Kidney (tissue), 14 donors: ENCODE data around the gene TMPRSS3. TPM values are rescaled to one million over a fixed set of nuclear protein-coding genes. Genes with fewer than 3 reads are reported as not detected.

Experiments used
- DNase-seq, 5 donors: peaks; one replicate each; pipeline ENCODE4 v3.0.0-alpha.2; 2013 to 2020
- FAIRE-seq: peaks from 2 replicates; lab custom pipeline; 2012; peaks lifted over from hg19 to GRCh38; lab: Jason Lieb, UNC
- H3K27ac ChIP-seq, 2 donors: one replicate each; pipeline ENCODE4 v1.7.0; 2013; ENCODE audit warnings: low read depth in 2 of 2, low read length in 2 of 2, inconsistent platforms in 1 of 2
- H3K27me3 ChIP-seq: one replicate; pipeline ENCODE4 v1.7.1; 2013; ENCODE audit warnings: low read length, inconsistent platforms; ENCODE audit not compliant: control insufficient read depth, insufficient read depth
- H3K36me3 ChIP-seq, 3 donors: one replicate each; pipeline versions ENCODE4 v1.7.0 to v1.7.1; 2013; ENCODE audit warnings: low read length in 3 of 3, control low read depth in 1 of 3, inconsistent platforms in 1 of 3; ENCODE audit not compliant: insufficient read depth in 3 of 3, control insufficient read depth in 2 of 3
- H3K4me1 ChIP-seq, 3 donors: one replicate each; pipeline versions ENCODE4 v1.7.0 to v1.7.1; 2013; ENCODE audit warnings: low read length in 3 of 3, inconsistent platforms in 1 of 3, low read depth in 1 of 3; ENCODE audit not compliant: control insufficient read depth in 2 of 3, insufficient read depth in 2 of 3
- H3K4me3 ChIP-seq, 3 donors: one replicate each; pipeline versions ENCODE4 v1.7.0 to v1.8.1; 2013; ENCODE audit warnings: low read length in 3 of 3, control low read depth in 1 of 3, inconsistent platforms in 1 of 3
- H3K9ac ChIP-seq, 3 donors: one replicate each; pipeline versions ENCODE4 v1.7.0 to v1.7.1; 2013; ENCODE audit warnings: low read length in 3 of 3, control low read depth in 1 of 3, inconsistent platforms in 1 of 3
- H3K9me3 ChIP-seq, 3 donors: one replicate each; pipeline versions ENCODE4 v1.7.0 to v1.7.1; 2013; ENCODE audit warnings: low read length in 3 of 3, control low read depth in 1 of 3, inconsistent platforms in 1 of 3; ENCODE audit not compliant: control insufficient read depth in 2 of 3, insufficient read depth in 1 of 3
- intact Hi-C: fragments of 100-400 bp; cut with DNase I; formaldehyde crosslinking; loops from one replicate; pipeline ENCODE4 v1.11.1; 2022
- polyA plus RNA-seq: library from polyadenylated mRNA; stranded (reverse); fragments of 350-450 nt; fragmentation: Illumina TruSeq; extraction: RNeasy Lipid Tissue Mini Kit (QIAGEN cat#74804); gene quantifications from one replicate; pipeline ENCODE4 v1.2.3, GENCODE V29; 2014; ENCODE audit warnings: low read depth, low replicate concordance; ENCODE audit not compliant: insufficient read depth
- total RNA-seq: library from RNA; stranded (reverse); fragmentation: NEBNext Ultra II Directional; extraction: Animal tissue kit (Norgen Biotek cat#: 25700); gene quantifications from one replicate; pipeline ENCODE4 v1.2.1, GENCODE V29; 2021
- TF ChIP-seq, protein P1 (sequence below): IDR thresholded peaks from 3 replicates; pipeline ENCODE4 v1.5.1; 2012; ENCODE audit warnings: mild to moderate bottlenecking, moderate library complexity, borderline replicate concordance; ENCODE audit not compliant: insufficient read depth; ENCODE audit errors: extremely low read depth
- donor health status: control.
- donor health status: control.
- donor health status: control.
- donor health status: control.
- donor health status: control.
- donor health status: DM: yes; HTN: yes; CAD: no.
- donor health status: Normal renal cell carcinoma (clear cell type).

TMPRSS3 gene
- total and polyA plus RNA-seq, 2 donors from 2014 or later = 3.0 to 15.4 TPM

DNA sequence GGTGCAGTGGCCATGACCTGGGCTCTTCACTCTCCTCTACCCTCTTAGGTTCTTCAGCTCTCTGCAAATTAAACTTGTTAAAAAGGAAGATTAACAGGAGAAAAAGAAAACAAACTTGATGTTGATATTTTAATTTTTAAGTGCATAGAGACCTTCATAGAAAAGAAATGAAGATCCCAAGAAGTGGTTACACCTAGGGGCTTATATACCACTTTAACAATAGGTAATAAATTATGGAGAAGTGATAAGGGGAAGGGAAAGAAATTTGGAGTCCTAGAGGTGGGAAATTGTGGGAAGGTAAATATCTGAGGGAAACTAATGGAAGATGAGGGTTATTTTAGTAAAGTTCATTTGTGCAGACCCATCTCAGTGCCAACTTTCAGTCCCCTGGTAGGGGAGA lies 64.2 kb downstream of the TMPRSS3 start:
- DNase-seq = no peak
- H3K27me3 ChIP-seq = no peaks in the 10 kb centered on the region
- no peak overlapping the region for H3K27ac ChIP-seq
- intact Hi-C loops = loop anchor here (10.0 kb wide), 1 partner anchor 113 kb away; no protein-coding TSS in a partner anchor
- no peaks in the 10 kb centered on the region for H3K36me3 ChIP-seq
- TF ChIP-seq, protein P1, sequence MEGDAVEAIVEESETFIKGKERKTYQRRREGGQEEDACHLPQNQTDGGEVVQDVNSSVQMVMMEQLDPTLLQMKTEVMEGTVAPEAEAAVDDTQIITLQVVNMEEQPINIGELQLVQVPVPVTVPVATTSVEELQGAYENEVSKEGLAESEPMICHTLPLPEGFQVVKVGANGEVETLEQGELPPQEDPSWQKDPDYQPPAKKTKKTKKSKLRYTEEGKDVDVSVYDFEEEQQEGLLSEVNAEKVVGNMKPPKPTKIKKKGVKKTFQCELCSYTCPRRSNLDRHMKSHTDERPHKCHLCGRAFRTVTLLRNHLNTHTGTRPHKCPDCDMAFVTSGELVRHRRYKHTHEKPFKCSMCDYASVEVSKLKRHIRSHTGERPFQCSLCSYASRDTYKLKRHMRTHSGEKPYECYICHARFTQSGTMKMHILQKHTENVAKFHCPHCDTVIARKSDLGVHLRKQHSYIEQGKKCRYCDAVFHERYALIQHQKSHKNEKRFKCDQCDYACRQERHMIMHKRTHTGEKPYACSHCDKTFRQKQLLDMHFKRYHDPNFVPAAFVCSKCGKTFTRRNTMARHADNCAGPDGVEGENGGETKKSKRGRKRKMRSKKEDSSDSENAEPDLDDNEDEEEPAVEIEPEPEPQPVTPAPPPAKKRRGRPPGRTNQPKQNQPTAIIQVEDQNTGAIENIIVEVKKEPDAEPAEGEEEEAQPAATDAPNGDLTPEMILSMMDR = no peak
- no peak overlapping the region for H3K9ac ChIP-seq
- peaks cover 0 to 8% (median 0%) of the 10 kb centered on the region in 3 donors for H3K9me3 ChIP-seq
- no peak overlapping the region for H3K4me3 ChIP-seq
- FAIRE-seq = no peak
- H3K4me1 ChIP-seq = no peaks in the 10 kb centered on the region

DNA sequence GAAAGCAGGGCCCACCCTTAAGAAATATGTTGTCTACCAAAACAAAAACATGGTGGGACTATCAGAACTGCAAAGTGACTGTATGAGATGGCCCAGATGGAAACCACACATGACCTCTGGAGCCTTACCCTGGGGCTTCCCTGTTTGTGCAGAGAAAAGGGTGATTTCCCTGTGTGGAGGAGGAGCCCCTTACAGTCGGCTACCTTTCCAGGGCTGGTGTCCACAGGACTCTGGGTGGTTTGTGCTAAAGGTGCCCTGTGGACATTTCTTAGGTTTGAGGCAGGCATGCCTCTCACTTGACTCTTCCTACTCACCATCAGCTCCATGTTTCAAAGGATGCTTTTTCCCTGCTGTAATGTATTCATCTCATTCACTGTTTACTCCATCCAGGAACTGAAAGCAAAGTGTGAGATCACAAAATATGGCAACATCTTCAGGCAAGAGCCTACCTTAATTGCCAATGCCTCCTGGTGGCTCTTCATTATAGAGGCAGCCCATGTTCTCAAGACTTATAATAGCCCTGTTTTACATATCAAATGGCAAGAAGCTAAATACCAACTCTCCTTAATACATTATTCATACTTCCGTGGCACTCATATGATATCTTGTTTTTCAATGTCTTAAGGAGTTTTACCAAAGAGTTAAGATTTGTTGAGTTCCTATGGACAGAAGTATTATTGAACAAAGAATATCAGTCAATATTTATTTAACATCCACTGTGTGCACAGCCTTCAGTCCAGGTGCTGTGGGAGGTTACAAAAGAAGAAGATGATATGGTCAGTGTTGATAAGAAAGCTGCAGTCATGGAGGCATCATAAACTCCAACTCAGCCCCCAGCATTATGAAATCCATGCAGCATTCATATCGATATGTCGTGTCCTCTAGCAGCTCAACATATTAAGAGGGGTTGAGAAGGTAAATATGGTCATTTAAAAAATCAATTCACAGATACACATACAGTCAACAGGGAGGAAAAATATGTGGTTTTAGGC lies 65.2 kb downstream of the TMPRSS3 start:
- no peaks in the 10 kb centered on the region for H3K4me1 ChIP-seq
- FAIRE-seq = no peak
- H3K9ac ChIP-seq = no peak overlapping the region
- intact Hi-C loops = loop anchor here (10.0 kb wide), 1 partner anchor 114 kb away; no protein-coding TSS in a partner anchor
- H3K4me3 ChIP-seq = no peak overlapping the region
- DNase-seq = no peak
- TF ChIP-seq, protein P1 = no peak
- peaks cover 0 to 9% (median 0%) of the 10 kb centered on the region in 3 donors for H3K9me3 ChIP-seq
- H3K27ac ChIP-seq = no peak overlapping the region
- no peaks in the 10 kb centered on the region for H3K27me3 ChIP-seq
- H3K36me3 ChIP-seq = no peaks in the 10 kb centered on the region

DNA sequence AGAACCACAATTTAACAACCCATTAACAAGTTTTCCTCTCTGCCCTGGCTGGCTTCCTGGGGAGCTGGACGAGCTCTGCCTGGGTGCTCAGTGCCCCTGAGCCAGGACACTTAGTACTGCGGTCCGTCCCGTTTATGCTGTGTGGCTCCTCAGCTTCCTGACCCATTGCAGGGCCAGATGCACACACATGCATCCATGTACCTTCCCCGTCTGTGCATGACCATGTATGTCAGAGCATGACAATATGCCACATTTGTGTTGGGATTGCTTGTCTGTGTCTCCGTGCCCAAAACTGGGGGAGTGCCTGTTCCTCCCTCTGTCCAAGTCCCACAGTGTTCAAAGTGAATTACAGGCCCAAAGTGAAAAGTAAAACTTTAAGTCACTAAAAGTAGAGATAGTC lies 71.0 kb downstream of the TMPRSS3 start:
- Histone ChIP-seq H3K4me3 (no peak overlapping the region), H3K9ac (no peak overlapping the region), H3K9me3 (peaks cover 0 to 5% (median 0%) of the 10 kb centered on the region in 3 donors), H3K27me3 (no peaks in the 10 kb centered on the region), H3K36me3 (no peaks in the 10 kb centered on the region), H3K4me1 (no peaks in the 10 kb centered on the region), H3K27ac (no peak overlapping the region)
- DNase-seq (no peak), FAIRE-seq (no peak)
- intact Hi-C loops = no loop called here
- TF ChIP-seq, protein P1 = no peak

Other genes starting within 250 kb of the TMPRSS3 start
- gene ABCG1, start 176.9 kb downstream of the TMPRSS3 start, total RNA-seq = 27.6 TPM
- gene ABCG1, start 176.9 kb downstream of the TMPRSS3 start, polyA plus RNA-seq = 5.6 TPM
- 22.4 TPM for gene TFF3, start 80.6 kb downstream of the TMPRSS3 start, total RNA-seq
- gene TFF3, start 80.6 kb downstream of the TMPRSS3 start, polyA plus RNA-seq = 10.0 TPM
- not detected for gene TFF2, start 45.1 kb downstream of the TMPRSS3 start, total RNA-seq
- not detected for gene TFF2, start 45.1 kb downstream of the TMPRSS3 start, polyA plus RNA-seq
- not detected for gene TFF1, start 29.5 kb downstream of the TMPRSS3 start, total RNA-seq
- not detected for gene TFF1, start 29.5 kb downstream of the TMPRSS3 start, polyA plus RNA-seq
- 2.7 TPM for gene UBASH3A, start 7.8 kb upstream of the TMPRSS3 start, total RNA-seq
- gene UBASH3A, start 7.8 kb upstream of the TMPRSS3 start, polyA plus RNA-seq = not detected
- 12.0 TPM for gene RSPH1, start 100.2 kb upstream of the TMPRSS3 start, total RNA-seq
- 13.0 TPM for gene RSPH1, start 100.2 kb upstream of the TMPRSS3 start, polyA plus RNA-seq
- gene SLC37A1, start 117.8 kb upstream of the TMPRSS3 start, total RNA-seq = 21.8 TPM
- gene SLC37A1, start 117.8 kb upstream of the TMPRSS3 start, polyA plus RNA-seq = 3.4 TPM